H1 (cell line): Measurements from ENCODE around the gene MUC4. TPM values are rescaled to one million over a fixed set of nuclear protein-coding genes. Genes with fewer than 3 reads are reported as not detected.

Experiments
- CTCF ChIA-PET: fragments of 300-600 bp; sonication (Branson Sonifier 250); formaldehyde crosslinking; loops from one replicate; lab custom pipeline; 2021; ENCODE audit not compliant: partially characterized antibody; lab: Charles Lee
- POLR2A ChIA-PET: fragments of 300-600 bp; sonication (Branson Sonifier 250); formaldehyde crosslinking; loops from one replicate; lab custom pipeline; 2021; ENCODE audit warnings: inconsistent platforms; ENCODE audit not compliant: partially characterized antibody; lab: Charles Lee
- DNase-seq, 2 experiments: peaks; one replicate each; pipeline versions ENCODE4 v3.0.0 to v3.0.0-alpha.2; 2010 to 2022; ENCODE audit warnings: low spot score in 2 of 2, low read depth in 1 of 2, mixed read lengths in 1 of 2
- FAIRE-seq: peaks from 2 replicates; lab custom pipeline; 2011; peaks lifted over from hg19 to GRCh38; lab: Jason Lieb, UNC
- H2AFZ ChIP-seq: 2 replicates; pipeline ENCODE4 v1.8.1; 2012; ENCODE audit warnings: low read length, inconsistent platforms
- H2AK5ac ChIP-seq: 2 replicates; pipeline ENCODE4 v1.6.1; 2013; ENCODE audit warnings: low read depth, low read length
- H2BK120ac ChIP-seq: replicated peaks from 2 replicates; pipeline ENCODE3; 2013; ENCODE audit warnings: low read depth, low read length, inconsistent platforms
- H2BK12ac ChIP-seq: 2 replicates; pipeline ENCODE4 v1.6.1; 2013; ENCODE audit warnings: low read depth, low read length
- H2BK15ac ChIP-seq: 2 replicates; pipeline ENCODE4 v1.6.1; 2013; ENCODE audit warnings: low read length
- H2BK20ac ChIP-seq: 2 replicates; pipeline ENCODE4 v1.6.1; 2013; ENCODE audit warnings: low read length
- H2BK5ac ChIP-seq: 2 replicates; pipeline ENCODE4 v1.6.1; 2013; ENCODE audit warnings: low read depth, low read length
- H3K14ac ChIP-seq: 2 replicates; pipeline ENCODE4 v1.6.1; 2013; ENCODE audit warnings: inconsistent platforms; ENCODE audit not compliant: insufficient read length
- H3K18ac ChIP-seq: 2 replicates; pipeline ENCODE4 v1.6.1; 2013; ENCODE audit warnings: low read length; ENCODE audit errors: extremely low read depth
- H3K23ac ChIP-seq: 2 replicates; pipeline ENCODE4 v1.6.1; 2013; ENCODE audit warnings: inconsistent platforms; ENCODE audit not compliant: insufficient read length
- H3K23me2 ChIP-seq: 2 replicates; pipeline ENCODE4 v1.6.1; 2013; ENCODE audit warnings: low read depth, low read length
- H3K27ac ChIP-seq: 2 replicates; pipeline ENCODE4 v1.6.1; 2011; ENCODE audit warnings: low read depth, low read length, inconsistent platforms
- H3K27me3 ChIP-seq, 4 experiments: replicated peaks in 1 of 4; 1 replicate in 1 of 4; 2 replicates in 3 of 4; pipeline versions ENCODE4 v1.6.1 to v1.8.1; 2011 to 2013; ENCODE audit warnings: low read length in 3 of 4, mild to moderate bottlenecking in 3 of 4, inconsistent platforms in 2 of 4, mixed read lengths in 2 of 4, moderate library complexity in 1 of 4; ENCODE audit not compliant: control insufficient read depth in 3 of 4, insufficient read depth in 3 of 4; ENCODE audit errors: extremely low read depth in 1 of 4
- H3K36me3 ChIP-seq, 4 experiments: 2 replicates each; pipeline versions ENCODE4 v1.6.1 to v1.8.1; 2011 to 2013; ENCODE audit warnings: mild to moderate bottlenecking in 4 of 4, low read length in 3 of 4, moderate library complexity in 2 of 4, control low read depth in 1 of 4, inconsistent platforms in 1 of 4; ENCODE audit not compliant: insufficient read depth in 4 of 4, control insufficient read depth in 2 of 4
- H3K4ac ChIP-seq: replicated peaks from 2 replicates; pipeline ENCODE3; 2013; ENCODE audit warnings: low read length, low read depth, mixed read lengths, inconsistent platforms; ENCODE audit not compliant: insufficient read length
- H3K4me1 ChIP-seq, 4 experiments: replicated peaks in 1 of 4; 1 replicate in 1 of 4; 2 replicates in 3 of 4; pipeline versions ENCODE4 v1.6.1 to v1.8.1; 2011 to 2013; ENCODE audit warnings: low read length in 3 of 4, inconsistent platforms in 2 of 4, mixed read lengths in 1 of 4; ENCODE audit not compliant: insufficient read depth in 4 of 4, control insufficient read depth in 3 of 4
- H3K4me2 ChIP-seq, 2 experiments: 2 replicates each; pipeline versions ENCODE4 v1.6.1 to v1.8.1; 2011 to 2013; ENCODE audit warnings: low read depth in 2 of 2, low read length in 2 of 2, control low read depth in 1 of 2, inconsistent platforms in 1 of 2, mild to moderate bottlenecking in 1 of 2; ENCODE audit not compliant: insufficient read depth in 1 of 2
- H3K4me3 ChIP-seq, 4 experiments: fragments of 200-600, 300-600 bp in 1 of 4; sonication (generic), shearing (Covaris generic), sonication (Bioruptor Twin) in 1 of 4; 2 replicates each; pipeline versions ENCODE4 v1.5.1 to v1.8.1; 2011 to 2016; ENCODE audit warnings: low read length in 4 of 4, low read depth in 3 of 4, control low read depth in 2 of 4, inconsistent platforms in 2 of 4, mild to moderate bottlenecking in 2 of 4, mixed read lengths in 1 of 4, moderate library complexity in 1 of 4; ENCODE audit not compliant: insufficient read depth in 2 of 4; ENCODE audit errors: extremely low read depth in 1 of 4
- H3K56ac ChIP-seq: replicated peaks from 2 replicates; pipeline ENCODE3; 2013; ENCODE audit warnings: low read depth, mild to moderate bottlenecking, mixed read lengths, low read length, inconsistent platforms; ENCODE audit not compliant: insufficient read length
- H3K79me1 ChIP-seq: 2 replicates; pipeline ENCODE4 v1.6.1; 2013; ENCODE audit warnings: low read depth, low read length, control low read depth
- H3K79me2 ChIP-seq, 2 experiments: 2 replicates each; pipeline versions ENCODE4 v1.6.1 to v1.8.1; 2012 to 2013; ENCODE audit warnings: low read length in 2 of 2, mild to moderate bottlenecking in 2 of 2, inconsistent platforms in 1 of 2; ENCODE audit not compliant: insufficient read depth in 2 of 2, control insufficient read depth in 1 of 2
- H3K9ac ChIP-seq, 4 experiments: replicated peaks in 1 of 4; 1 replicate in 1 of 4; 2 replicates in 3 of 4; pipeline versions ENCODE4 v1.6.1 to v1.8.1; 2011 to 2013; ENCODE audit warnings: low read depth in 3 of 4, low read length in 3 of 4, control low read depth in 2 of 4, mild to moderate bottlenecking in 2 of 4, moderate library complexity in 2 of 4, inconsistent platforms in 1 of 4; ENCODE audit errors: extremely low read depth in 1 of 4
- H3K9me3 ChIP-seq, 2 experiments: 2 replicates each; pipeline versions ENCODE4 v1.6.1 to v1.8.1; 2012 to 2013; ENCODE audit warnings: mild to moderate bottlenecking in 2 of 2, moderate library complexity in 2 of 2, control low read depth in 1 of 2, inconsistent platforms in 1 of 2, low read depth in 1 of 2, low read length in 1 of 2, mixed read lengths in 1 of 2; ENCODE audit not compliant: insufficient read depth in 2 of 2
- H4K20me1 ChIP-seq, 2 experiments: replicated peaks in 1 of 2; 2 replicates each; pipeline versions ENCODE3 to v1.8.1; 2011 to 2013; ENCODE audit warnings: inconsistent platforms in 2 of 2, low read length in 2 of 2, mild to moderate bottlenecking in 1 of 2; ENCODE audit not compliant: insufficient read depth in 2 of 2, control insufficient read depth in 1 of 2
- H4K5ac ChIP-seq: 2 replicates; pipeline ENCODE4 v1.6.1; 2013; ENCODE audit warnings: low read length, low read depth, mixed read lengths, inconsistent platforms; ENCODE audit not compliant: insufficient read length
- H4K8ac ChIP-seq: 2 replicates; pipeline ENCODE4 v1.8.0; 2013; ENCODE audit warnings: mild to moderate bottlenecking, moderate library complexity, low read length, inconsistent platforms; ENCODE audit not compliant: insufficient read depth; ENCODE audit errors: extremely low read depth
- H4K91ac ChIP-seq: replicated peaks from 2 replicates; pipeline ENCODE3; 2013; ENCODE audit warnings: low read length, mixed read lengths, inconsistent platforms; ENCODE audit not compliant: insufficient read length
- BRCA1 ChIP-seq: IDR thresholded peaks from 2 replicates; pipeline ENCODE4 v1.6.1; 2012; ENCODE audit warnings: low read depth, low read length, improper control_type of control experiment
- EP300 ChIP-seq, 2 experiments: IDR thresholded peaks; 1 replicate in 1 of 2; 2 replicates in 1 of 2; pipeline ENCODE4 v1.6.1; 2011 to 2012; ENCODE audit warnings: low read depth in 2 of 2, low read length in 2 of 2, mild to moderate bottlenecking in 2 of 2, borderline replicate concordance in 1 of 2, inconsistent platforms in 1 of 2, moderate library complexity in 1 of 2
- EZH2 ChIP-seq: fragments of 200-600 bp; sonication (generic); IDR thresholded peaks from 2 replicates; pipeline ENCODE4 v1.7.1; 2012; ENCODE audit warnings: low read depth, mild to moderate bottlenecking, moderate library complexity, low read length, inconsistent platforms; ENCODE audit not compliant: severe bottlenecking
- GTF2F1 ChIP-seq: IDR thresholded peaks from 2 replicates; pipeline ENCODE4 v1.6.1; 2012; ENCODE audit warnings: low read depth, low read length, improper control_type of control experiment, borderline replicate concordance
- HDAC2 ChIP-seq, 2 experiments: fragments of 300-600 bp in 1 of 2; sonication (generic) in 1 of 2; IDR thresholded peaks; 2 replicates each; pipeline ENCODE4 v1.6.1; 2011 to 2012; ENCODE audit warnings: low read depth in 2 of 2, low read length in 2 of 2, mild to moderate bottlenecking in 2 of 2, moderate library complexity in 2 of 2, borderline replicate concordance in 1 of 2, inconsistent platforms in 1 of 2
- JUN ChIP-seq: IDR thresholded peaks from 2 replicates; pipeline ENCODE4 v1.6.1; 2011; ENCODE audit warnings: low read depth, mild to moderate bottlenecking, improper control_type of control experiment, low read length
- SIRT6 ChIP-seq: IDR thresholded peaks from one replicate; pipeline ENCODE4 v1.7.1; 2012; ENCODE audit warnings: low read length, inconsistent platforms
- YY1 ChIP-seq: IDR thresholded peaks from 2 replicates; pipeline ENCODE4 v1.6.1; 2011; ENCODE audit warnings: low read depth, mild to moderate bottlenecking, low read length
- WGBS, 2 experiments: shearing (Covaris generic) in 1 of 2; methylation state at CpG; one replicate each; pipeline versions ENCODE4 v1.1.6 to v1.1.7; 2013 to 2015; ENCODE audit warnings: low lambda C conversion rate in 2 of 2, mixed read lengths in 2 of 2, inconsistent platforms in 1 of 2, low coverage in 1 of 2, missing lambda C conversion rate in 1 of 2; ENCODE audit not compliant: insufficient replicate concordance in 2 of 2, insufficient coverage in 1 of 2, insufficient read length in 1 of 2; ENCODE audit errors: extremely low coverage in 1 of 2, missing lambda C conversion rate in 1 of 2; 5-methylcytosine and 5-hydroxymethylcytosine counted together
- polyA plus RNA-seq, 7 experiments: library from polyadenylated mRNA; depleted of rRNA in 3 of 7; stranded (reverse) in 5 of 7; unstranded in 2 of 7; fragments of >200 nt in 5 of 7; fragments of 200-250 nt in 2 of 7; gene quantifications; 1 replicate in 5 of 7; 2 replicates in 1 of 7; 4 replicates in 1 of 7; pipeline versions ENCODE4 v1.2.1 to v1.2.3, GENCODE V29; 2011 to 2013; ENCODE audit warnings: missing spikeins in 2 of 7, mixed read lengths in 2 of 7
- total RNA-seq: library from RNA; stranded (reverse); fragmentation: NEBNext Ultra II Directional; extraction: Animal tissue kit (Norgen Biotek cat#: 25700); gene quantifications from 2 replicates; pipeline ENCODE4 v1.2.1, GENCODE V29; 2021

The MUC4 gene
- total and polyA plus RNA-seq, 2 of the 8 experiments (the other 6 are each of a cell fraction or from before 2014, with no cell fraction given) = 0.89 to 2.0 TPM

DNA sequence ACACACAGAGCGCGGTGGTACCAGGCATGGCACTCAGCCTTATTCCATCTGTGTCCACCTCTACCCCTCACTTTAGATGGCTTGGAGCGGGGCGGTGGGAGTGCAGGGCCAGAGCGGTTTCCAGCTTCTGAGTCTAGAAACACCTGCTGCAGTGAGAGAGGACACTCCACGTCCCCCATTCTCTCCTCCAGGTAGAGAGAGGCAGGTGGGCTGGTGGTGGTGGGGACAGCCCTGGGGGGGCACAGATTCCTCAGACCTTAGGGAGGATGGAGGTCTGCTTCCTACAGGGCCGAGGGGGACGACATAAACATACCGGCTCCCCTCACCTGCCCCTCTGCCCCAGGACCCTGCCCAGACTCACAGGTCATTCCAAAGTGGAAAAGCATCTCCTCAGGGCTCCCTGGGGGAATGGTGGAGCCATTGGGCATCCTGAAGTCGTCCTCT is 50.6 kb downstream of the MUC4 start:
- no peak overlapping the region for H2BK120ac ChIP-seq
- WGBS, 2 experiments = 84% methylated on average over 10 of the region's 10 CpGs; no CpG with 5 or more reads in 1 of the 2 experiments
- H2BK15ac ChIP-seq = no peak overlapping the region
- H3K4ac ChIP-seq = no peak overlapping the region
- no peaks in the 10 kb centered on the region for H3K9me3 ChIP-seq
- H2BK5ac ChIP-seq = no peak overlapping the region
- H3K56ac ChIP-seq = no peak overlapping the region
- H3K79me1 ChIP-seq = no peaks in the 10 kb centered on the region
- H4K8ac ChIP-seq = no peak overlapping the region; the same call in 1 of the 2 replicates
- no peak overlapping the region for H3K14ac ChIP-seq
- no peaks in the 10 kb centered on the region; a peak in 2 of 7 replicates for H3K27me3 ChIP-seq
- H3K23me2 ChIP-seq = no peaks in the 10 kb centered on the region
- no peak overlapping the region for H2AK5ac ChIP-seq
- peaks cover 0 to 8% (median 3%) of the 10 kb centered on the region in 4 experiments; a peak in 2 of 7 replicates for H3K4me1 ChIP-seq
- no peak overlapping the region for H2BK12ac ChIP-seq
- FAIRE-seq (no peak), DNase-seq (no peak)
- no peak overlapping the region for H4K5ac ChIP-seq
- CTCF ChIA-PET = interaction anchor here (1.1 to 3.0 kb wide), 3 partner anchors 8 to 97 kb away, joined by 3 to 21 read pairs (median 4); no protein-coding TSS in a partner anchor
- H3K18ac ChIP-seq = no peak overlapping the region
- H3K36me3 ChIP-seq = no peaks in the 10 kb centered on the region
- no peak overlapping the region for H3K4me3 ChIP-seq
- no peak overlapping the region for H3K4me2 ChIP-seq
- H2BK20ac ChIP-seq = no peak overlapping the region
- TF ChIP-seq JUN (no peak), HDAC2 (IDR thresholded peaks at IDR 0.05; ENCODE audit: borderline replicate concordance in 1 of 2, low read depth in 2 of 2, low read length in 2 of 2) (no peak), SIRT6 (no peak), GTF2F1 (no peak), BRCA1 (no peak), YY1 (no peak), EZH2 (no peak), EP300 (IDR thresholded peaks at IDR 0.05; ENCODE audit: borderline replicate concordance in 1 of 2, low read depth in 2 of 2, low read length in 2 of 2) (no peak)
- no peak overlapping the region for H3K27ac ChIP-seq
- no peaks in the 10 kb centered on the region for H4K20me1 ChIP-seq
- H3K79me2 ChIP-seq = no peaks in the 10 kb centered on the region
- H3K9ac ChIP-seq = no peak overlapping the region
- no peak overlapping the region for H2AFZ ChIP-seq
- POLR2A ChIA-PET = interaction anchor here (1.5 kb wide), 1 partner anchor 9 kb away, joined by 3 read pairs; no protein-coding TSS in a partner anchor
- no peak overlapping the region for H3K23ac ChIP-seq
- H4K91ac ChIP-seq = no peak overlapping the region
